Smooth muscle cell (in vitro differentiated cells): Measurements from ENCODE around the gene CDK14. TPM values are rescaled to one million over a fixed set of nuclear protein-coding genes. Genes with fewer than 3 reads are reported as not detected.

Experiments used
- DNase-seq: peaks from one replicate; lab custom pipeline; 2025; ENCODE audit not compliant: unreplicated experiment; lab: John Stamatoyannopoulos, UW
- H2AFZ ChIP-seq: fragments of 200-600 bp; sonication (generic); 2 replicates; pipeline ENCODE4 v1.6.0; 2016; ENCODE audit warnings: antibody characterized with exemption, low read depth, mild to moderate bottlenecking
- H3F3A ChIP-seq: fragments of 200-600 bp; sonication (generic); 2 replicates; pipeline ENCODE4 v1.6.0; 2017; ENCODE audit warnings: antibody characterized with exemption, low read depth
- H3K27ac ChIP-seq: fragments of 200-600 bp; sonication (generic); 2 replicates; pipeline ENCODE4 v1.5.1; 2016; ENCODE audit warnings: low read depth, mild to moderate bottlenecking
- H3K27me3 ChIP-seq: fragments of 200-600 bp; sonication (generic); 2 replicates; pipeline ENCODE4 v1.6.1; 2016; ENCODE audit warnings: low read depth, mild to moderate bottlenecking
- H3K36me3 ChIP-seq: fragments of 200-600 bp; sonication (generic); 2 replicates; pipeline ENCODE4 v1.5.1; 2016; ENCODE audit warnings: low read depth
- H3K4me1 ChIP-seq: fragments of 200-600 bp; sonication (generic); 2 replicates; pipeline ENCODE4 v1.5.1; 2016; ENCODE audit warnings: low read depth
- H3K4me2 ChIP-seq: fragments of 200-600 bp; sonication (generic); 2 replicates; pipeline ENCODE4 v1.6.0; 2016; ENCODE audit warnings: mild to moderate bottlenecking
- H3K4me3 ChIP-seq: fragments of 200-600 bp; sonication (generic); 2 replicates; pipeline ENCODE4 v1.5.1; 2016; ENCODE audit warnings: mild to moderate bottlenecking
- H3K79me2 ChIP-seq: fragments of 200-600 bp; sonication (generic); 2 replicates; pipeline ENCODE4 v1.6.0; 2016; ENCODE audit warnings: low read depth, mild to moderate bottlenecking
- H3K9ac ChIP-seq: fragments of 200-600 bp; sonication (generic); 2 replicates; pipeline ENCODE4 v1.6.0; 2016; ENCODE audit warnings: low read depth
- H3K9me3 ChIP-seq: fragments of 200-600 bp; sonication (generic); replicated peaks from 2 replicates; pipeline ENCODE4 v1.5.1; 2016; ENCODE audit warnings: low read depth
- H4K20me1 ChIP-seq: fragments of 200-600 bp; sonication (generic); 2 replicates; pipeline ENCODE4 v1.6.0; 2016; ENCODE audit warnings: low read depth
- CTCF ChIP-seq: fragments of 200-600 bp; sonication (generic); IDR thresholded peaks from 2 replicates; pipeline ENCODE4 v1.5.1; 2017; ENCODE audit warnings: borderline replicate concordance, mild to moderate bottlenecking, antibody characterized with exemption; ENCODE audit not compliant: insufficient read depth, poor library complexity, severe bottlenecking
- WGBS: methylation state at CpG from one replicate; pipeline ENCODE4 v1.1.7; 2016; ENCODE audit warnings: low lambda C conversion rate; 5-methylcytosine and 5-hydroxymethylcytosine counted together
- polyA plus RNA-seq: library from polyadenylated mRNA; unstranded; fragments of >200 nt; fragmentation: Nextera tagmentation; extraction: Ambion mirVana; gene quantifications from 2 replicates; pipeline ENCODE4 v1.2.1, GENCODE V29; 2016
- total RNA-seq: library from RNA; depleted of rRNA; stranded (reverse); fragments of >200 nt; gene quantifications from 2 replicates; pipeline ENCODE4 v1.2.3, GENCODE V29; 2014

CDK14 gene
- total and polyA plus RNA-seq, 2 experiments from 2014 or later, result 4.1 to 5.3 TPM

GRCh38 chr7:91082852-91083495 lies 486.9 kb downstream of the CDK14 start:
- no peaks in the 10 kb centered on the region for H4K20me1 ChIP-seq
- 50% methylated on average over 2 of the region's 2 CpGs for WGBS
- no peak for DNase-seq
- no peaks in the 10 kb centered on the region for H3K79me2 ChIP-seq
- peaks cover 6% of the 10 kb centered on the region for H3K4me1 ChIP-seq
- H3K27me3 ChIP-seq, result no peaks in the 10 kb centered on the region
- no peak overlapping the region for H2AFZ ChIP-seq
- TF ChIP-seq CTCF, result peak; percentile 65
- H3K27ac ChIP-seq, result peak overlapping the region; percentile 41
- H3K4me2 ChIP-seq, result peak overlapping the region; percentile 29
- no peaks in the 10 kb centered on the region for H3F3A ChIP-seq
- H3K9me3 ChIP-seq, result no peaks in the 10 kb centered on the region
- H3K9ac ChIP-seq, result no peak overlapping the region
- H3K36me3 ChIP-seq, result no peaks in the 10 kb centered on the region
- H3K4me3 ChIP-seq, result no peak overlapping the region

GRCh38 chr7:91083855-91084644 lies 487.9 kb downstream of the CDK14 start:
- 72% methylated on average over 3 of the region's 3 CpGs for WGBS
- Histone ChIP-seq H3F3A (no peaks in the 10 kb centered on the region), H3K4me2 (no peak overlapping the region), H3K27ac (no peak overlapping the region), H3K9ac (no peak overlapping the region), H3K36me3 (no peaks in the 10 kb centered on the region), H2AFZ (no peak overlapping the region), H4K20me1 (no peaks in the 10 kb centered on the region), H3K9me3 (no peaks in the 10 kb centered on the region), H3K79me2 (no peaks in the 10 kb centered on the region), H3K27me3 (no peaks in the 10 kb centered on the region), H3K4me3 (no peak overlapping the region), H3K4me1 (peaks cover 6% of the 10 kb centered on the region)
- DNase-seq, result no peak
- TF ChIP-seq CTCF, result no peak

GRCh38 chr7:91085175-91085574 lies 489.1 kb downstream of the CDK14 start:
- Histone ChIP-seq H3K27me3 (no peaks in the 10 kb centered on the region), H3K27ac (no peak overlapping the region), H2AFZ (no peak overlapping the region), H3K4me2 (no peak overlapping the region), H3K79me2 (no peaks in the 10 kb centered on the region), H3K4me3 (no peak overlapping the region), H3K9me3 (no peaks in the 10 kb centered on the region), H3K9ac (no peak overlapping the region), H4K20me1 (no peaks in the 10 kb centered on the region), H3K4me1 (peaks cover under 1% of the 10 kb centered on the region), H3K36me3 (no peaks in the 10 kb centered on the region), H3F3A (no peaks in the 10 kb centered on the region)
- TF ChIP-seq CTCF, result no peak
- no peak for DNase-seq
- 81% methylated on average over 4 of the region's 4 CpGs for WGBS
